GM12874 (cell line): ENCODE results near the gene ANKRD39.

ENCODE experiments used
- TF ChIP-seq, protein P1 (sequence below): IDR thresholded peaks from 2 replicates; pipeline ENCODE4 v1.5.1; 2011; ENCODE audit warnings: low read depth, mild to moderate bottlenecking, control low read depth, low read length, moderate library complexity; ENCODE audit not compliant: insufficient read depth

The ANKRD39 gene

DNA sequence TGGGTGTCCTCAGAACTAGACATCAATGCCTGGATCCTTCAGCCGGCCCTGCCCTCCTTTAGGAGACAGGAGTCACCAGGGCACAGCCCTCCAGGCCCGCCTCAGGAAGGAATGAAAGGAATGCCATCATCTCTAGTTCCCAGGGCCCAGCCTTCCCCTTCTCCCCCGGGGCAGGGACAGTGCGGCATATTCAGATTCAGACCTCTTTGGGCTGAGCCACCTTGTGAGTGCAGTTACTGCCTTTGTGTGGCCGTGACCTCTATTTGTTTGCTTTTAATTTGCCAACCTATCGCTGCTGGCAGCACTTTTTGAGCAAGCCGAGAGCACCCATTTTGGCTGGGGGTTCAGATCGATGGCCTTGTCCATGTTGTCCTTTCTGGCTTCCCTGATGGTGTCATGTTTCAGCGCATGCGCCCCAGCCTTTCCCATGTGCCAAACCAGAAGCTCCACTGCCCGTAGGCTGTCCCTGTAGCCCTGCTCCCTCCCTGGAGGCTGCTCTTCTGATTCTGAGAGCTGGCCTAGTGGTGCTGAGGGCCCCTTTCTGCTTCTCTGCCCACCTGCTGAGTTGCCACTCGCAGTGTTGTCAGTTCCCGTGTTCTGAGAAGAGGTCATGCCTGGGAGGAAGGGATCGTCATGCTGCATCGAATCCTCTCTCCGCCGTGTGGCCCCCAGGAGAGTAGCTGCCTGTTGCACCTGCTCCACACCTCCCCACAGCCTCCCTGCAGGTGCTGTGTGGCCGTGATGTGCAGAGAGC is 24.9 kb downstream of the ANKRD39 start:
- TF ChIP-seq, protein P1, sequence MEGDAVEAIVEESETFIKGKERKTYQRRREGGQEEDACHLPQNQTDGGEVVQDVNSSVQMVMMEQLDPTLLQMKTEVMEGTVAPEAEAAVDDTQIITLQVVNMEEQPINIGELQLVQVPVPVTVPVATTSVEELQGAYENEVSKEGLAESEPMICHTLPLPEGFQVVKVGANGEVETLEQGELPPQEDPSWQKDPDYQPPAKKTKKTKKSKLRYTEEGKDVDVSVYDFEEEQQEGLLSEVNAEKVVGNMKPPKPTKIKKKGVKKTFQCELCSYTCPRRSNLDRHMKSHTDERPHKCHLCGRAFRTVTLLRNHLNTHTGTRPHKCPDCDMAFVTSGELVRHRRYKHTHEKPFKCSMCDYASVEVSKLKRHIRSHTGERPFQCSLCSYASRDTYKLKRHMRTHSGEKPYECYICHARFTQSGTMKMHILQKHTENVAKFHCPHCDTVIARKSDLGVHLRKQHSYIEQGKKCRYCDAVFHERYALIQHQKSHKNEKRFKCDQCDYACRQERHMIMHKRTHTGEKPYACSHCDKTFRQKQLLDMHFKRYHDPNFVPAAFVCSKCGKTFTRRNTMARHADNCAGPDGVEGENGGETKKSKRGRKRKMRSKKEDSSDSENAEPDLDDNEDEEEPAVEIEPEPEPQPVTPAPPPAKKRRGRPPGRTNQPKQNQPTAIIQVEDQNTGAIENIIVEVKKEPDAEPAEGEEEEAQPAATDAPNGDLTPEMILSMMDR = no peak

DNA sequence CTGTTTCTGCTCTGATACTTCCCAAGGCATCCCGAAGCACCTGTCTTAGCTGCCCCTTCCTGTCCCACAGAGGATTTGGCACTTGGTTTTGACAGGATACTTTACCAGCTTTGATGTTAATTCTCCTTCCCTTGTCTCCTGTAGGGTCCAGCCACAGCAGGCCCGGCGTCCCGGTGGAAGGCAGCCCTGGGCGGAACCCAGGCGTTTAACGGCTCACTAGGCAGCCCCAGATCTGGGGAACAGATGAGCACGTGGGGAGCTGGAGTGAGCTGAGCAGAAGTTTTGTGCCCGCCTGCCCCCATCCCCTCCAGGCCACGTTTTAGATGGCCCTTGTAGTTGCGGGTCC is 25.4 kb downstream of the ANKRD39 start:
- TF ChIP-seq, protein P1 = no peak

DNA sequence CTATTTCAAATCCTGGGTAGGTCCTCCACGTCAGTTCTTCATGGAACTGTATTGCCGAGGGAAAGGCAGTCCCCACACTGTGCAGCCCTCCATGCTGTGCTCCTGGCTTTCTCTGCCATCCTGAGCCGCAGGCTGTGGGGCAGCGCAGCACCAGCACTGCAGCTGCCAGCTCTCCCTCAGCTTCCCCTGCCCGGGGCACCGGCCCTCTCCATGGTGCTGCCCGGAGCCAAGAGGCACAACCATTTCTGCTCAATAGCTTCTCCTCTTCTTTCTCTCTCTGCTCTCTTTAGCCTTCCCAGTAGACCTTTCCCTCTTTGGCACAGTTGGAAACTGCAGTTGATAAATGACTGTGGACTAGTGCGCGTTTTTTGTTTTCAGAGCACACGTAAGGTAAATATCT is 26.1 kb downstream of the ANKRD39 start:
- TF ChIP-seq, protein P1 = no peak

DNA sequence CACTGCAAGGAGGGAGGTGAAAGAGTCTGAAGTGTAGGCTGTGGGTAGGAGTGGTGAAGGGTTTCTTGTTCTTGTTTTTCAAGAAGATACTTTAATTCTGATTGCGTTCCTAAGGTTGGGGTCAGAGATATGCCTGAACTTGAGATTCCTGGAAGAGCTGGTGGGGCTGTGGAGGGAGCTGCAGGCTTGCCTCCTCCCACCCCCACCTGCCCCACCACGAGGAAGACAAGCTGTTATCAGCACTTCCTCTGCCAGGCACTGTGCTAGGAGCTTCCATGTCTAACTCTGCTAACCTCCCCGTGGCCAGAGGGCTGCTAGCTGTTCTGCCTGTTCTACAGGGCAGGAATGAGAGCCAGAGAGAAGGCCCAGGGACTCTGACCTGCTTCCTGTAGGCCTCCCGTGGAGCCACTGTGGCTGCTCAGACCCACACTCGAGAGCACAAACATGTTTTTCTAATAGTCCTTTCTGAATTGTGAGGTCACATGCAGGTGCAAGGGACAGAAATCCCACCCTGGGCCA is 27.7 kb downstream of the ANKRD39 start:
- TF ChIP-seq, protein P1 = no peak

DNA sequence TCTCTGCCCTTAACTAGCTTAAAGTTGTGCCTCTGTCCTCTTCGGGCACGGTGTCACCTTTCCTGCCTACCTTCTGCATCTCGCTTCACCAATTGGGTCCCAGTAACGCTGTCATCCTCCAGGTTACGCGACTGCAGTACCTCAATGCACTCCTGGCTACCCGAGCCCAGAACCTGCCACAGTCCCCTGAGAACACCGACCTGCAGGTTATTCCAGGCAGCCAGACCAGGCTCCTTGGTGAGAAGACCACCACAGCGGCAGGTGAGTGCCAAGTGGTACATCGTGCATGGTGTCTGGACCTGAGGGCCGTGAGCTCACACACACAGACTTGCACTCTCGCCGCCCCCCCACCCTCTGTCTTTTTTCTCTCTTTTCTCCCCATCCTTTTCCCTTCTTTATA is 28.9 kb downstream of the ANKRD39 start:
- TF ChIP-seq, protein P1 = no peak

DNA sequence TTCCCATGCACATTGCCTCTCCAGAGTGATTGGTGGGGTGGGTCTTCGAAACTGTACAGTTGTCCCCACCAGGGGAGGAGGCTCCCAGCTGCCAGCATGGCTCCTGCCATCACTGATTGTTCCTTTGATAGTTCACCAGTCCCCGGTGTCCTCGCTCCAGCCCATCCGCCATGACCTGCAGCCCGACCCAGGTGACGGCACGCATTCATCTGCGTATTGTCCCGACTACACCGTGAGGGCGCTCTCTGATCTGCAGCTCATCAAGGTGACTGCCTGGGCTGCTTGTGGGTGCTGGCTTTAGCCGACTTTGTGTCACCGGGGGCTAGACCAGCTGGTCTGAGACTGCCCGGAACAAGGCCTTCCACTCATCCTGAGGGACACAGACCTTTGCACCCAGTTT is 29.4 kb downstream of the ANKRD39 start:
- TF ChIP-seq, protein P1 = no peak

DNA sequence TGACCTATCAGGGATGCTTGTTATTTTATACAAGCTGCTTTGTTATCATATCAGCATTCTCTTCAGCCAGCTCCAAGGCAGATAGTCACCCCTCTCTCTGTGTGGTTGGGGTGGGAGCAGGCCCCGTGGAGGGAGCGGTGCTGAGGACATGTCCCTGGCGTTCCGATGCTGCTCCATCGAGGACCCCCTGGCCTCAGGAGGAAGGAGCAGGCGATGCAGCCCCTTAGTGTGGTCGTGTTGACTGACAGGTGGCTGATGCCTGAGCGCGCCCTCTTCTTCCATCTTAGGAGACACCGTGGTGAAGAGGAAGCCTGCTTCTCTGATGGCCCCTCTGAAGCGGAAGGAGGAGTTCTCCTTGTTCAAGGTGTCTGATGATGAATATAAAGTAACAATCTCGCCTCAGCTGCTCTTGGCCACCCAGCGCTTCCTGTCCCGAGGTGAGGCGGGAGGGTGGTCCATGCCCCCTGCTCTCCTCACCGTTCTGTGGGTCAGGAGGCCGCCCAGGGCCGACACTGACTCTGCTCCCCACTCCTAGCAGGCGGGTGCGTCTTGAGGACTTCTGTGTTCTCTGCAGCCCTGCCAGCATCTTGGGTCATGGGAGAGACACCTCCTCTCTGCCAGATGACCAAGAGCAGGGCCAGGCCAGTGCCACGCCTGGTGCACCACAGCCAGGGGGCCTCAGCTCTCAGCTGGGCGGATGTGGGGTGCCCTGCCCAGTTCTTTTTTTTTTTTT is 31.1 kb downstream of the ANKRD39 start:
- TF ChIP-seq, protein P1 = no peak
